Epithelial cell of esophagus (primary cell): ENCODE measurements around the gene MPZ.

Source experiments
- DNase-seq: peaks from one replicate; pipeline ENCODE4 v3.0.0; 2010; ENCODE audit warnings: low read depth
- H3K4me3 ChIP-seq: 2 replicates; pipeline ENCODE4 v1.5.1; 2011; ENCODE audit warnings: mild to moderate bottlenecking, low read length, control low read depth
- CTCF ChIP-seq: IDR thresholded peaks from 2 replicates; pipeline ENCODE4 v1.5.1; 2011; ENCODE audit warnings: low read depth, mild to moderate bottlenecking, low read length, control low read depth, inconsistent platforms; ENCODE audit not compliant: insufficient read depth; ENCODE audit errors: missing control alignments

Gene MPZ

DNA sequence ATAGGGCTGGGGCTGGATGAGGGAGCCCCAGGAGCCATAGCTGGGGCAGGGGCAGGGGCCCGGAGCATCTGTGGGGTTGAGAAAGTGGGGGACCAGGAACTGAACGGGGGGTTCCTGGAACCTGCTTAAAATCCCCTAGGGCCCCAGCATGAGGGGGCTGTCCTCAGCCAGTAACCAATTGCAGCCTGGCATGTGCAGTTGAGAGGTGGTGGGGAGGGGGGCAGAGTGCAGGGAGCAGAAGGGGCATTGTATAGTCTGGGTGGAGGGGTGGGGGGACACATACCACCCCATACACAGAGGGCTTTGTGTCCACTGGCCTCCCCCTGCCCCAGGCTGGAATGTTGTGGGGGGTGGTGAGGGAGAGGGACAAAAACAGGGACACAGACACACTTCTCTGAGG lies at the start of gene MPZ:
Gene MPZ, minus strand, starts transcription at position 101 of the 400 bp plus-strand sequence. Its CDS starts 63 bp downstream, at position 38.
- no peak within 1 kb of the TSS for H3K4me3 ChIP-seq
- no peak for TF ChIP-seq CTCF

DNA sequence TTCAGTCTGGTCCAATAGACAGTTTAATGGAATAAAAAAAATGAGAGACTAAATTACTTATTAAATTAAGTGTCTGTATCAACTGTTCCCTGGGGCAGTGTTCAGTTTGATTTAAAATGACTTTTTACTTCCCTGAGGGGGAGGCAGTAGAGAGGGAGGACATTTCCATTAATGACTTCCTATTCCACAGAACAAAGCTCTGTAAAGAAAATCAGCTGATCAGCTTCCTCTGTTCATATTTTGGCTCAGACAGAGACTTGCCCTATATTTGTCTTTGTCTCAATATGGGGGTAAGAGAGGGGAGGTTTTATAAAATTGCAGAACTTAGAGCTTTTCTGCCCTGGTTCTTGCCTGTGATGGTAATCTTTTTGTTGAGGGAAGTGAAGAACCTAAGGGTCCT lies 49.5 kb upstream of the MPZ start:
- DNase-seq: no peak
- no peak for TF ChIP-seq CTCF

More for the DNA sequence above, at the start of gene MPZ:
- DNase-seq: no peak

DNA sequence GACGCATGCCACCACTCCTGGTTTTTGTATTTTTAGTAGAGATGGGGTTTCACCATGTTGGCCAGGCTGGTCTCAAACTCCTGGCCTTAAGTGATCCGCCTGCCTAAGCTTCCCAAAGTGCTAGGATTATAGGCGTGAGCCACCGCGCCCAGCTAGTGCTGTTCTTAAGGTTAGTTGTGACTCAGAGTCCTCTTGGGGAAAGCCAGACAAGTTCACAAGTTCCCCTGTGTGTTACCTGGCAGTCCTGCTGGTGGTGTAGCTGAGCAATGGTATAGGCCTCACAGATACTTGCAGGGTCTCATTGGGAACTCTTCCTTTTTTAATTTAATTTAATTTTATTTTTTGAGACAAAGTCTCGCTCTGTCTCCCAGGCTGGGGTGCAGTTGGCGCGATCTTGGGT lies 47.3 kb upstream of the MPZ start:
- peak; percentile 54 for DNase-seq
- H3K4me3 ChIP-seq: no peak overlapping the region
- TF ChIP-seq CTCF: no peak

More for the DNA sequence above, 49.5 kb upstream of the MPZ start:
- H3K4me3 ChIP-seq: no peak overlapping the region

GRCh38 chr1:161351482-161351881 lies 41.7 kb upstream of the MPZ start:
- H3K4me3 ChIP-seq: no peak overlapping the region
- TF ChIP-seq CTCF: no peak
- DNase-seq: no peak

GRCh38 chr1:161350671-161351070 lies 40.9 kb upstream of the MPZ start:
- no peak for DNase-seq
- no peak overlapping the region for H3K4me3 ChIP-seq
- no peak for TF ChIP-seq CTCF

- no peak for TF ChIP-seq CTCF
- no peak for DNase-seq
- H3K4me3 ChIP-seq: no peak overlapping the region
Observed at GRCh38 chr1:161342821-161343220, 33.1 kb upstream of the MPZ start.

- H3K4me3 ChIP-seq: no peak overlapping the region
- TF ChIP-seq CTCF: no peak
- no peak for DNase-seq
Observed at GRCh38 chr1:161342177-161342576, 32.4 kb upstream of the MPZ start.
